Smooth muscle cell (in vitro differentiated cells): ENCODE data around the gene RPS4Y1. TPM values are rescaled to one million over a fixed set of nuclear protein-coding genes. Genes with fewer than 3 reads are reported as not detected.
"Not testable (repeated sequence)": the region's sequence is repeated elsewhere in the genome, so short reads cannot be mapped to it uniquely, and the experiment has no call there.

ENCODE experiments used
- DNase-seq: peaks from one replicate; lab custom pipeline; 2025; ENCODE audit not compliant: unreplicated experiment; lab: John Stamatoyannopoulos, UW
- H2AFZ ChIP-seq: fragments of 200-600 bp; sonication (generic); 2 replicates; pipeline ENCODE4 v1.6.0; 2016; ENCODE audit warnings: antibody characterized with exemption, low read depth, mild to moderate bottlenecking
- H3F3A ChIP-seq: fragments of 200-600 bp; sonication (generic); 2 replicates; pipeline ENCODE4 v1.6.0; 2017; ENCODE audit warnings: antibody characterized with exemption, low read depth
- H3K27ac ChIP-seq: fragments of 200-600 bp; sonication (generic); 2 replicates; pipeline ENCODE4 v1.5.1; 2016; ENCODE audit warnings: low read depth, mild to moderate bottlenecking
- H3K27me3 ChIP-seq: fragments of 200-600 bp; sonication (generic); 2 replicates; pipeline ENCODE4 v1.6.1; 2016; ENCODE audit warnings: low read depth, mild to moderate bottlenecking
- H3K36me3 ChIP-seq: fragments of 200-600 bp; sonication (generic); 2 replicates; pipeline ENCODE4 v1.5.1; 2016; ENCODE audit warnings: low read depth
- H3K4me1 ChIP-seq: fragments of 200-600 bp; sonication (generic); 2 replicates; pipeline ENCODE4 v1.5.1; 2016; ENCODE audit warnings: low read depth
- H3K4me2 ChIP-seq: fragments of 200-600 bp; sonication (generic); 2 replicates; pipeline ENCODE4 v1.6.0; 2016; ENCODE audit warnings: mild to moderate bottlenecking
- H3K4me3 ChIP-seq: fragments of 200-600 bp; sonication (generic); 2 replicates; pipeline ENCODE4 v1.5.1; 2016; ENCODE audit warnings: mild to moderate bottlenecking
- H3K79me2 ChIP-seq: fragments of 200-600 bp; sonication (generic); 2 replicates; pipeline ENCODE4 v1.6.0; 2016; ENCODE audit warnings: low read depth, mild to moderate bottlenecking
- H3K9ac ChIP-seq: fragments of 200-600 bp; sonication (generic); 2 replicates; pipeline ENCODE4 v1.6.0; 2016; ENCODE audit warnings: low read depth
- H3K9me3 ChIP-seq: fragments of 200-600 bp; sonication (generic); replicated peaks from 2 replicates; pipeline ENCODE4 v1.5.1; 2016; ENCODE audit warnings: low read depth
- H4K20me1 ChIP-seq: fragments of 200-600 bp; sonication (generic); 2 replicates; pipeline ENCODE4 v1.6.0; 2016; ENCODE audit warnings: low read depth
- WGBS: methylation state at CpG from one replicate; pipeline ENCODE4 v1.1.7; 2016; ENCODE audit warnings: low lambda C conversion rate; 5-methylcytosine and 5-hydroxymethylcytosine counted together
- polyA plus RNA-seq: library from polyadenylated mRNA; unstranded; fragments of >200 nt; fragmentation: Nextera tagmentation; extraction: Ambion mirVana; gene quantifications from 2 replicates; pipeline ENCODE4 v1.2.1, GENCODE V29; 2016
- total RNA-seq: library from RNA; depleted of rRNA; stranded (reverse); fragments of >200 nt; gene quantifications from 2 replicates; pipeline ENCODE4 v1.2.3, GENCODE V29; 2014
- TF ChIP-seq, protein P1 (sequence below): fragments of 200-600 bp; sonication (generic); IDR thresholded peaks from 2 replicates; pipeline ENCODE4 v1.5.1; 2017; ENCODE audit warnings: borderline replicate concordance, mild to moderate bottlenecking, antibody characterized with exemption; ENCODE audit not compliant: insufficient read depth, poor library complexity, severe bottlenecking

Gene RPS4Y1
- total RNA-seq, result not detected in 2 replicates
- polyA plus RNA-seq, result not detected in 2 replicates

DNA sequence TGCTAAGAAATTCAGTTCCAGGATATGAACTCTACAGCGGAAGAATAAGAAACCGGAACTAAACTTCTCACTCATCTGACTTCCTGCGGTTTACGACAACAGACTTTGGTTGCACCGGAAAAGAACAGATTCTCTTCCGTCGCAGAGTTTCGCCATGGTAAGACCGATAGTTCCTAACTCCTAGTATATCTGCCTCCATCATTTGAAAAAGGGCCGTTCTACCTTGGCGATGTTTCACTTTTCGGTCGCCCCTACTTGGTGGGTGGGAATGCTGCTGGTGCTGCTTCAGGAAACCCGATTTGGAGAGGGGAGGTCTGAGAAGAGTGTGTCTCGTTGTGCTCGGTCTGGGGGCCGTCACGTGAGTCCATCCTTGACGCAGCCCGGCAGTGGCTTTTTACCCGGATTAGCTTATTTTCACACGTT is at the start of gene RPS4Y1:
TSS of gene RPS4Y1 (plus strand) at position 132 of the 423 bp plus-strand sequence. CDS start at position 155, 23 bp downstream.
- WGBS, result no CpG with 5 or more reads among the region's 22 CpGs
- no peaks in the 10 kb centered on the region for H4K20me1 ChIP-seq
- H3K4me3 ChIP-seq, result no peak within 1 kb of the TSS
- H3K79me2 ChIP-seq, result no peaks in the 10 kb centered on the region
- no peaks in the 10 kb centered on the region for H3K36me3 ChIP-seq
- no peaks in the 10 kb centered on the region for H3K27me3 ChIP-seq
- no peak within 1 kb of the TSS for H3K9ac ChIP-seq
- no peak within 1 kb of the TSS for H3K4me2 ChIP-seq
- DNase-seq, result no peak
- H3F3A ChIP-seq, result no peaks in the 10 kb centered on the region
- no peaks in the 10 kb centered on the region for H3K4me1 ChIP-seq
- H2AFZ ChIP-seq, result no peak within 1 kb of the TSS
- no peaks in the 10 kb centered on the region for H3K9me3 ChIP-seq
- H3K27ac ChIP-seq, result no peak within 1 kb of the TSS
- TF ChIP-seq, protein P1, sequence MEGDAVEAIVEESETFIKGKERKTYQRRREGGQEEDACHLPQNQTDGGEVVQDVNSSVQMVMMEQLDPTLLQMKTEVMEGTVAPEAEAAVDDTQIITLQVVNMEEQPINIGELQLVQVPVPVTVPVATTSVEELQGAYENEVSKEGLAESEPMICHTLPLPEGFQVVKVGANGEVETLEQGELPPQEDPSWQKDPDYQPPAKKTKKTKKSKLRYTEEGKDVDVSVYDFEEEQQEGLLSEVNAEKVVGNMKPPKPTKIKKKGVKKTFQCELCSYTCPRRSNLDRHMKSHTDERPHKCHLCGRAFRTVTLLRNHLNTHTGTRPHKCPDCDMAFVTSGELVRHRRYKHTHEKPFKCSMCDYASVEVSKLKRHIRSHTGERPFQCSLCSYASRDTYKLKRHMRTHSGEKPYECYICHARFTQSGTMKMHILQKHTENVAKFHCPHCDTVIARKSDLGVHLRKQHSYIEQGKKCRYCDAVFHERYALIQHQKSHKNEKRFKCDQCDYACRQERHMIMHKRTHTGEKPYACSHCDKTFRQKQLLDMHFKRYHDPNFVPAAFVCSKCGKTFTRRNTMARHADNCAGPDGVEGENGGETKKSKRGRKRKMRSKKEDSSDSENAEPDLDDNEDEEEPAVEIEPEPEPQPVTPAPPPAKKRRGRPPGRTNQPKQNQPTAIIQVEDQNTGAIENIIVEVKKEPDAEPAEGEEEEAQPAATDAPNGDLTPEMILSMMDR, result no peak

DNA sequence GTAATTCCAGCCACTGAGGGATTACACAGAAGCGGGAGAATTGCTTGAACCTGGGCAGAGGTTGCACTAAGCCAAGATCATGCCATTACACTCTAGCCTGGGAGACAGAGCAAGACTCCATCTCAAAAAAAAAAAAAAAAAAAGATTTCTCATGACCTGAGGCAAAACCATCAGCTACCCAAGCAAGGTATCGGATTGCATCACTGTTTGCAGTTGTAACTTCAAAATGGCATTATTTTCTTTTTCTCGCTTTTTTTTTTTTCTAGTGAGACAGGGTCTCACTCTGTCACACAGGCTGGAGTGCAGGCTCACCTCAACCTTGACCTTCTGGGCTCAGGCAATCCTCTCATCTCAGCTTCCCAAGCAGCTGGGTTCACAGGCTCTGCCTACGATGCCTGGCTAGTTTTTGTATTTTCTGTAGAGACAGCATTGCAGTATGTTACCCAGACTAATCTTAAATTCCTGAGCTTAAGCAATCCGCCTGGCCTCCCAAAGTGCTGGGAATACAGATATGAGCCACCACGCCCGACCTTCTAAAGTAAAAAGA is 44.4 kb upstream of the RPS4Y1 start:
- no peaks in the 10 kb centered on the region for H3K36me3 ChIP-seq
- H2AFZ ChIP-seq, result no peak overlapping the region
- H3K9ac ChIP-seq, result no peak overlapping the region
- H3K4me2 ChIP-seq, result no peak overlapping the region
- no peaks in the 10 kb centered on the region for H3K27me3 ChIP-seq
- H3F3A ChIP-seq, result no peaks in the 10 kb centered on the region
- H3K9me3 ChIP-seq, result no peaks in the 10 kb centered on the region
- H4K20me1 ChIP-seq, result no peaks in the 10 kb centered on the region
- TF ChIP-seq, protein P1, result no peak
- H3K27ac ChIP-seq, result no peak overlapping the region
- no peak for DNase-seq
- no peaks in the 10 kb centered on the region for H3K4me1 ChIP-seq
- no CpG with 5 or more reads among the region's 7 CpGs for WGBS
- no peak overlapping the region for H3K4me3 ChIP-seq
- no peaks in the 10 kb centered on the region for H3K79me2 ChIP-seq

- Histone ChIP-seq H3K27me3 (no peaks in the 10 kb centered on the region), H3K4me2 (no peak overlapping the region), H2AFZ (no peak overlapping the region), H3K27ac (no peak overlapping the region), H3F3A (no peaks in the 10 kb centered on the region), H3K4me3 (no peak overlapping the region), H3K4me1 (no peaks in the 10 kb centered on the region), H3K36me3 (no peaks in the 10 kb centered on the region), H3K9ac (no peak overlapping the region), H4K20me1 (no peaks in the 10 kb centered on the region), H3K79me2 (no peaks in the 10 kb centered on the region), H3K9me3 (no peaks in the 10 kb centered on the region)
- TF ChIP-seq, protein P1, result no peak
- DNase-seq, result no peak
Measured at GRCh38 chrY:2797991-2798390, 43.4 kb upstream of the RPS4Y1 start.

DNA sequence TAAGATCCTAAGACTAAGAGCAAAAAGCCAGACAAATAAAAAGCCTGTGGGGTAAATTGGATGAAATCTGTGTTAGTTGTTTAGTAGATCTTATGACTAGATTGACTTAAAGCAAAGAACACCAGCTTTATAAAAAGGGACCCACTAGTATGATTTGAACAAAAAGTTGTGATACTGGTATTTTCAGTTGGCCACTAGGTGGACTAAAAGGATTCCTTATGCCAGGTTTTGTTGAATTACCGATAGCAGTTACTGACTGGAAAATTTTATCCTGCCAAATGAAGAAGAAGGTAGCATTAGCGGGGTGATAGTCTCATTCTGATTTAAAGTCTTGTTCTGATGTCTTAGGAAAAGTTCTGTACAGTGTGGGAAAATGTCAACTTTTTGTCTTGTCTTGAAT is 41.2 kb upstream of the RPS4Y1 start:
- H4K20me1 ChIP-seq, result no peaks in the 10 kb centered on the region
- no peaks in the 10 kb centered on the region for H3F3A ChIP-seq
- H3K36me3 ChIP-seq, result no peaks in the 10 kb centered on the region
- no peaks in the 10 kb centered on the region for H3K79me2 ChIP-seq
- no peaks in the 10 kb centered on the region for H3K4me1 ChIP-seq
- H3K9me3 ChIP-seq, result no peaks in the 10 kb centered on the region
- H3K4me3 ChIP-seq, result no peak overlapping the region
- H3K27me3 ChIP-seq, result no peaks in the 10 kb centered on the region
- no CpG with 5 or more reads among the region's 2 CpGs for WGBS
- DNase-seq, result no peak
- no peak overlapping the region for H3K27ac ChIP-seq
- no peak overlapping the region for H3K9ac ChIP-seq
- TF ChIP-seq, protein P1, result no peak
- H2AFZ ChIP-seq, result no peak overlapping the region
- no peak overlapping the region for H3K4me2 ChIP-seq

DNA sequence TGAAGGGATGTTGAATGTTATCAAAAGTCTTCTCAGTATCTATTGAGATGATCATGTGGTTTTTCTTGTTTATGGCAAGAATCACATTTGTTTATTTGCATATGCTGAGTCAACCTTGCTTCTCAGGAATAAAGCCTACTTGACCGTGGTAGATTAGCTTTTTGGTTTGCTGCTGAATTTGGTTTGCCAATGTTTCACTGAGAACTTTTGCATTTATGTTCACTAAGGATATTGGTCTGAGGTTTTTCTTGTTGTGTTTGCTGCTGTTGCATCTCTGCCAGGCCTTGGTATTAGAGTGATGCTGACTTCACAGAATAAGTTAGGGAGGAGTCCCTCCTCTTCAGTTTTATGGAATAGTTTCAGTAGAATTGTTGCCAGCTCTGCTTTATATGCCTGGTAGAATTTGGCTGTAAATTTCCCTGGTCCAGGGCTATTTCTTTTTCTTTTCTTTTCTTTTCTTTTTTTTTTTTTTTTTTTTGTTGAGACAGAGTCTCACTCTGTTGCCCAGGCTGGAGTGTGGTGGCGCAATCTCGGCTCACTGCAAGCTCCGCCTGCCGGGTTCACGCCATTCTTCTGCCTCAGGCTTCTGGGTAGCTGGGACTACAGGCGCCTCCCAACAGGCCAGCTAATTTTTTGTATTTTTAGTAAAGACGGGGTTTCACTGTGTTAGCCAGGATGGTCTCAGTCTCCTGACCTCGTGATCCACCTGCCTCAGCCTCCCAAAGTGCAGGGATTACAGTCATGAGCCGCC is 24.1 kb upstream of the RPS4Y1 start:
- H3K27ac ChIP-seq, H3K27me3 ChIP-seq, H3K36me3 ChIP-seq, H3K4me2 ChIP-seq, H2AFZ ChIP-seq, H3K9me3 ChIP-seq, H3K9ac ChIP-seq, H3K4me3 ChIP-seq, H3K4me1 ChIP-seq, H3F3A ChIP-seq, DNase-seq, H4K20me1 ChIP-seq, H3K79me2 ChIP-seq: not testable (repeated sequence)
- WGBS, result no CpG with 5 or more reads among the region's 10 CpGs
